GM10266 (cell line): Measurements from ENCODE around the gene SLC44A3.
"Not testable (repeated sequence)": the region's sequence is repeated elsewhere in the genome, so short reads cannot be mapped to it uniquely, and the experiment has no call there.

ENCODE experiments used
- DNase-seq: peaks from one replicate; pipeline ENCODE4 v3.0.0; 2012; ENCODE audit errors: extremely low spot score
- TF ChIP-seq, protein P1 (sequence below): IDR thresholded peaks from 2 replicates; pipeline ENCODE4 v1.5.1; 2012; ENCODE audit warnings: mild to moderate bottlenecking, low read depth; ENCODE audit not compliant: control insufficient read depth, insufficient read depth; ENCODE audit errors: missing control alignments

SLC44A3 gene

DNA sequence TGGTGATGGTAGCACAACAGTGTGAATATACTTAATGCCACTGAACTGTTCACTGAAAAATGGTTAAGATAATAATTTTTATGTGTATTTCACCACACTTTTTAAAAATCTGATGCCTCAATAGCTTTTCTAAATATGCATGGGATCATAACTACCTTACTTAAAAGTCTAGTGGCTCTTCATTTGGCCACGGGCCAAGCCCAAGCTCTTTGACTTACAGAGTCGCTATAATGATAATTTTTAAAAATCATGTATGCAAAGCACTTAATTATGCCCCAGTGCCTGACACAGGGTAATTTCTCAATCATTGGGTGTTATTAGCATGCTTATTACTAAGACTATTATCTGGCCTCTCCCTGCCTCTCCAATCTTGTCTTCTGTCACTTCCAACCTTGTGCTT lies 114.4 kb downstream of the SLC44A3 start:
- TF ChIP-seq, protein P1, sequence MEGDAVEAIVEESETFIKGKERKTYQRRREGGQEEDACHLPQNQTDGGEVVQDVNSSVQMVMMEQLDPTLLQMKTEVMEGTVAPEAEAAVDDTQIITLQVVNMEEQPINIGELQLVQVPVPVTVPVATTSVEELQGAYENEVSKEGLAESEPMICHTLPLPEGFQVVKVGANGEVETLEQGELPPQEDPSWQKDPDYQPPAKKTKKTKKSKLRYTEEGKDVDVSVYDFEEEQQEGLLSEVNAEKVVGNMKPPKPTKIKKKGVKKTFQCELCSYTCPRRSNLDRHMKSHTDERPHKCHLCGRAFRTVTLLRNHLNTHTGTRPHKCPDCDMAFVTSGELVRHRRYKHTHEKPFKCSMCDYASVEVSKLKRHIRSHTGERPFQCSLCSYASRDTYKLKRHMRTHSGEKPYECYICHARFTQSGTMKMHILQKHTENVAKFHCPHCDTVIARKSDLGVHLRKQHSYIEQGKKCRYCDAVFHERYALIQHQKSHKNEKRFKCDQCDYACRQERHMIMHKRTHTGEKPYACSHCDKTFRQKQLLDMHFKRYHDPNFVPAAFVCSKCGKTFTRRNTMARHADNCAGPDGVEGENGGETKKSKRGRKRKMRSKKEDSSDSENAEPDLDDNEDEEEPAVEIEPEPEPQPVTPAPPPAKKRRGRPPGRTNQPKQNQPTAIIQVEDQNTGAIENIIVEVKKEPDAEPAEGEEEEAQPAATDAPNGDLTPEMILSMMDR, result no peak
- no peak for DNase-seq

- no peak for DNase-seq
- TF ChIP-seq, protein P1, result no peak
Measured at GRCh38 chr1:94935034-94935433, 114.9 kb downstream of the SLC44A3 start.

DNA sequence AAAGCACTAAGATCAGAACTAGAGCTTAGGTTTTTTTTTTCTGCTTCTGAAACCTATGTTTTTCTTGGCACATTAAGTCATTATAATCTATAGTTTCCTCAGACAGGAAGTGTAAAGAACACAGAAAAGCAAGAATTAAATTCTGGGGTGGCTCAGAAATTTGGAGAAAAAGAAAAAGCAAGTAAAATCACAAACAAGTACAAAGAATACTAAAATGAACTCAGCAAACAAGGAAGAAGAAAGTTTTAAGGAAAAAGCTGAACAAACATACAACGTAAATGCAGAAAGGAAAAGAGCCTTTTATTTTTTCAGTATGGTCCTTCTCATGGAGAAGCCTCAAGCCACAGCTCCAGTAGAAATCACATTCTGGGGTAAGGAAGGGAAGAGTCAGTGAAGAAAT lies 115.3 kb downstream of the SLC44A3 start:
- TF ChIP-seq, protein P1, result no peak
- DNase-seq, result no peak

DNA sequence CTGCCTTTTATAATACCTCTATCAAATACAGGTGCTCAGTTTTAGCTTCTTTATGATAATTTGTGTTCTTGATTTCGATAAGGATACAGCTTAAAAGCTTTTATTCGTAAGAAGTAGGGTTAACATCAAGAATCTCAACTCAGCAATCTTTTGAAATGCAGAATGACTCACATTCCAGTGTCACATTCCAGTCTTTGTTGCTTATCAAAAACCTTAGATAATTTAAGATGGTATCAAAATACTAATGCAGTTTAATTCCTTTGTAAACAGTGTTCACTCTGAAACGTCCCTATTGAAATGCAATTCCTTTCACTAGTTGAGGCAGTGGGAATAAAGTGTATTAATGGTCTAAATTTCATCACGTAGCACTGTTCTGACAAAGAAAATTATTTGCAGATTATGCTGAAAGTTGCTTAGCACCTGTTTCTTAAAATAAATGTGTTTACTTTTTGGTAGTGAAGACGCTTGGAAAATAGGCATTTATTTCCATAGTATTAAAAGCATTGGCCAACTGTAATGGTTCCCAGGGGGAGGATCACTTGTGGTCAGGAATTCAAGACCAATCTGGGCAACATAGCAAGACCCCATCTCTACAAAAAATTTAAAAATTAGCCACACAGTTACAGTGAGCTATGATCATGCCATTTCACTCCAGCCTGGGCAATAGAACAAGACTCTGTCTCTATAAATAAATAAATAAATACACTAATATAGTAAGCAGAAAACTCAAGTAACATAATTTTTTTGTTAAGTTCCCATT lies 116.9 kb downstream of the SLC44A3 start:
- TF ChIP-seq, protein P1, result no peak

GRCh38 chr1:94937820-94938219 lies 117.7 kb downstream of the SLC44A3 start:
- TF ChIP-seq, protein P1, result no peak
- no peak for DNase-seq

More for the DNA sequence above, 116.9 kb downstream of the SLC44A3 start:
- no peak for DNase-seq

DNA sequence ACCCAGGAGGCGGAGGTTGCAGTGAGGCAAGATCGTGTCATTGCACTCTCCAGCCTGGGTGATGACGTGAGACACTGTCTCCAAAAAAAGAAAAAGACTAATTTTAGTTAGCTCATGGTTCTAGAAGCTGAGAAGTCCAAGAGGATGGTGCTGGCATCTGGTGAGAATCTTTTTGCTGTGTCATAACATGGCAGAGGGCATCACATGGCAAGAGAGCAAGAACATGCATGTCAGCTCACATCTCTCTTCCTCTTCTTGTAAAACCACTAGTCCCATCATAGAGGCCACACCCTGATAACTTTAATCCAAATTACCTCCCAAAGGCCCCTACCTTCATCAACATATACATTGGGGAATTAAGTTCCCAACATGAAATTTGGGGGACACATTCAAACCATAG lies 120.6 kb downstream of the SLC44A3 start:
- DNase-seq, result no peak
- TF ChIP-seq, protein P1, result no peak

DNA sequence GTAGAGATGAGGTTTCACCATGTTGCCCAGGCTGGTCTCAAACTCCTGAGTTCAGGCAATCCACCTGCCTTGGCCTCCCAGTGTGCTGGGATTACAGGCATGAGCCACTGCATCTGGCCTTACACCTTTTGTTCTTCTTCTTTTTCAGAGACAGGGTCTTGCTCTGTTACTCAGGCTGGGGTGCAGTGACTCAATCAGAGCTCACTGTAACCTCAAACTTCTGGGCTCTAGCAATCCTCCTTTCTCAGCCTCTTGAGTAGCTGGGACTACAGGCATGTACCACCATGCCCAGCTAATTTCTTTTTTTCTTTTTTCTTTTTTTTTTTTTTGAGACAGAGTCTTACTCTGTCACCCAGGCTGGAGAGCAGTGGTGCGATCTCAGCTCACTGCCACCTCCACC lies 121.3 kb downstream of the SLC44A3 start:
- not testable (repeated sequence) for DNase-seq
